ENCODE results near the gene PTH1R.

GRCh38 chr3:46849045-46849631 is 28.4 kb upstream of the PTH1R start:
- no peak for TF ChIP-seq CTCF (IDR thresholded peaks at IDR 0.05; ENCODE audit: borderline replicate concordance, extremely low read depth, low read length, poor library complexity, severe bottlenecking)
- TF ChIP-seq EZH2 (IDR thresholded peaks at IDR 0.05; ENCODE audit: borderline replicate concordance, low read depth, low read length, severe bottlenecking): no peak
